C4-2B (cell line): ENCODE results near the gene SP3.

Experiments used
- ZFX ChIP-seq: fragments of 450-650 bp; IDR thresholded peaks from 2 replicates; pipeline ENCODE4 v1.6.1; 2017
- TF ChIP-seq, protein P1 (sequence below): fragments of 450-650 bp; conservative IDR thresholded peaks from 2 replicates; pipeline ENCODE4 v1.5.1; 2017; ENCODE audit warnings: mild to moderate bottlenecking

GRCh38 chr2:173884025-173884802, 81.0 kb downstream of the SP3 start:
- TF ChIP-seq, protein P1, sequence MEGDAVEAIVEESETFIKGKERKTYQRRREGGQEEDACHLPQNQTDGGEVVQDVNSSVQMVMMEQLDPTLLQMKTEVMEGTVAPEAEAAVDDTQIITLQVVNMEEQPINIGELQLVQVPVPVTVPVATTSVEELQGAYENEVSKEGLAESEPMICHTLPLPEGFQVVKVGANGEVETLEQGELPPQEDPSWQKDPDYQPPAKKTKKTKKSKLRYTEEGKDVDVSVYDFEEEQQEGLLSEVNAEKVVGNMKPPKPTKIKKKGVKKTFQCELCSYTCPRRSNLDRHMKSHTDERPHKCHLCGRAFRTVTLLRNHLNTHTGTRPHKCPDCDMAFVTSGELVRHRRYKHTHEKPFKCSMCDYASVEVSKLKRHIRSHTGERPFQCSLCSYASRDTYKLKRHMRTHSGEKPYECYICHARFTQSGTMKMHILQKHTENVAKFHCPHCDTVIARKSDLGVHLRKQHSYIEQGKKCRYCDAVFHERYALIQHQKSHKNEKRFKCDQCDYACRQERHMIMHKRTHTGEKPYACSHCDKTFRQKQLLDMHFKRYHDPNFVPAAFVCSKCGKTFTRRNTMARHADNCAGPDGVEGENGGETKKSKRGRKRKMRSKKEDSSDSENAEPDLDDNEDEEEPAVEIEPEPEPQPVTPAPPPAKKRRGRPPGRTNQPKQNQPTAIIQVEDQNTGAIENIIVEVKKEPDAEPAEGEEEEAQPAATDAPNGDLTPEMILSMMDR = peak; percentile 77
- no peak for TF ChIP-seq ZFX
